T-helper 2 cell treated with Interferon-gamma antibody and Interleukin-4, amounts not matched to agents 5 μg/mL and 100 μg/mL, for 36 hours (primary cell): Measurements from ENCODE around the gene TIPRL.
"Not testable (repeated sequence)": the region's sequence is repeated elsewhere in the genome, so short reads cannot be mapped to it uniquely, and the experiment has no call there.

Experiments used
- DNase-seq: peaks from one replicate; pipeline ENCODE4 v3.0.0; 2021; ENCODE audit warnings: low spot score
- H3K27ac Mint-ChIP-seq: one replicate; pipeline ENCODE4 v1.8.0; 2021; ENCODE audit warnings: mild to moderate bottlenecking, mixed read lengths
- H3K27me3 Mint-ChIP-seq: one replicate; pipeline ENCODE4 v1.8.0; 2021; ENCODE audit warnings: low read depth, mixed read lengths
- H3K36me3 Mint-ChIP-seq: one replicate; pipeline ENCODE4 v1.8.0; 2021; ENCODE audit warnings: low read depth, mixed read lengths
- H3K4me1 Mint-ChIP-seq: one replicate; pipeline ENCODE4 v1.8.0; 2021; ENCODE audit warnings: low read depth, mixed read lengths
- H3K4me3 Mint-ChIP-seq: one replicate; pipeline ENCODE4 v1.8.0; 2022; ENCODE audit warnings: mild to moderate bottlenecking, moderate library complexity, mixed read lengths
- H3K9me3 Mint-ChIP-seq: one replicate; pipeline ENCODE4 v1.8.0; 2021; ENCODE audit warnings: mixed read lengths

Gene TIPRL

GRCh38 chr1:168146160-168146539, 32.6 kb upstream of the TIPRL start:
- Mint-ChIP-seq H3K36me3 (no peaks in the 10 kb centered on the region), H3K4me1 (peaks cover 10% of the 10 kb centered on the region), H3K27me3 (peaks cover 10% of the 10 kb centered on the region), H3K9me3 (no peaks in the 10 kb centered on the region), H3K4me3 (no peak overlapping the region), H3K27ac (no peak overlapping the region)
- no peak for DNase-seq

GRCh38 chr1:168146626-168147025, 32.1 kb upstream of the TIPRL start:
- H3K27me3 Mint-ChIP-seq: peaks cover 9% of the 10 kb centered on the region
- peaks cover 10% of the 10 kb centered on the region for H3K4me1 Mint-ChIP-seq
- DNase-seq: no peak
- no peak overlapping the region for H3K4me3 Mint-ChIP-seq
- H3K9me3 Mint-ChIP-seq: no peaks in the 10 kb centered on the region
- H3K27ac Mint-ChIP-seq: no peak overlapping the region
- H3K36me3 Mint-ChIP-seq: no peaks in the 10 kb centered on the region

GRCh38 chr1:168148916-168149315, 29.8 kb upstream of the TIPRL start:
- Mint-ChIP-seq H3K36me3 (no peaks in the 10 kb centered on the region), H3K27ac (peak overlapping the region; percentile 5), H3K4me3 (peak overlapping the region; percentile 34), H3K4me1 (peaks cover 10% of the 10 kb centered on the region), H3K27me3 (peaks cover 2% of the 10 kb centered on the region), H3K9me3 (no peaks in the 10 kb centered on the region)
- no peak for DNase-seq

GRCh38 chr1:168150283-168150682, 28.5 kb upstream of the TIPRL start:
- peaks cover 12% of the 10 kb centered on the region for H3K4me1 Mint-ChIP-seq
- H3K27ac Mint-ChIP-seq: no peak overlapping the region
- DNase-seq: no peak
- no peak overlapping the region for H3K4me3 Mint-ChIP-seq
- H3K27me3 Mint-ChIP-seq: no peaks in the 10 kb centered on the region
- no peaks in the 10 kb centered on the region for H3K36me3 Mint-ChIP-seq
- H3K9me3 Mint-ChIP-seq: no peaks in the 10 kb centered on the region

- H3K4me1 Mint-ChIP-seq: peaks cover 8% of the 10 kb centered on the region
- DNase-seq: no peak
- H3K27me3 Mint-ChIP-seq: peaks cover 12% of the 10 kb centered on the region
- H3K9me3 Mint-ChIP-seq: no peaks in the 10 kb centered on the region
- H3K36me3 Mint-ChIP-seq: no peaks in the 10 kb centered on the region
- H3K4me3 Mint-ChIP-seq: no peak overlapping the region
- H3K27ac Mint-ChIP-seq: no peak overlapping the region
These were observed 26.8 kb upstream of the TIPRL start for GRCh38 chr1:168151935-168152334.

GRCh38 chr1:168154707-168155106, 24.1 kb upstream of the TIPRL start:
- H3K36me3 Mint-ChIP-seq, H3K27ac Mint-ChIP-seq, DNase-seq, H3K4me1 Mint-ChIP-seq, H3K4me3 Mint-ChIP-seq: not testable (repeated sequence)
- peaks cover 19% of the 10 kb centered on the region for H3K27me3 Mint-ChIP-seq
- H3K9me3 Mint-ChIP-seq: peaks cover 19% of the 10 kb centered on the region

GRCh38 chr1:168155910-168156309, 22.9 kb upstream of the TIPRL start:
- DNase-seq: no peak
- peaks cover 31% of the 10 kb centered on the region for H3K9me3 Mint-ChIP-seq
- H3K4me3 Mint-ChIP-seq: no peak overlapping the region
- no peak overlapping the region for H3K27ac Mint-ChIP-seq
- peaks cover 26% of the 10 kb centered on the region for H3K27me3 Mint-ChIP-seq
- peaks cover 2% of the 10 kb centered on the region for H3K4me1 Mint-ChIP-seq
- H3K36me3 Mint-ChIP-seq: peaks cover 2% of the 10 kb centered on the region

- H3K36me3 Mint-ChIP-seq: peaks cover 2% of the 10 kb centered on the region
- peaks cover 2% of the 10 kb centered on the region for H3K4me1 Mint-ChIP-seq
- H3K4me3 Mint-ChIP-seq: no peak overlapping the region
- peaks cover 32% of the 10 kb centered on the region for H3K9me3 Mint-ChIP-seq
- no peak overlapping the region for H3K27ac Mint-ChIP-seq
- DNase-seq: no peak
- H3K27me3 Mint-ChIP-seq: peaks cover 28% of the 10 kb centered on the region
These were observed 21.1 kb upstream of the TIPRL start for GRCh38 chr1:168157638-168158037.

GRCh38 chr1:168159251-168159650, 19.5 kb upstream of the TIPRL start:
- Mint-ChIP-seq H3K9me3 (peaks cover 32% of the 10 kb centered on the region), H3K27me3 (peaks cover 28% of the 10 kb centered on the region), H3K4me3 (no peak overlapping the region), H3K4me1 (peaks cover 2% of the 10 kb centered on the region), H3K36me3 (peaks cover 2% of the 10 kb centered on the region), H3K27ac (no peak overlapping the region)
- no peak for DNase-seq

- no peak overlapping the region for H3K4me3 Mint-ChIP-seq
- no peaks in the 10 kb centered on the region for H3K4me1 Mint-ChIP-seq
- H3K27me3 Mint-ChIP-seq: peaks cover 28% of the 10 kb centered on the region
- DNase-seq: no peak
- no peak overlapping the region for H3K27ac Mint-ChIP-seq
- H3K36me3 Mint-ChIP-seq: peaks cover 2% of the 10 kb centered on the region
- H3K9me3 Mint-ChIP-seq: peaks cover 32% of the 10 kb centered on the region
These were observed 18.8 kb upstream of the TIPRL start for GRCh38 chr1:168159979-168160378.

- peaks cover 20% of the 10 kb centered on the region for H3K27me3 Mint-ChIP-seq
- no peak overlapping the region for H3K27ac Mint-ChIP-seq
- H3K9me3 Mint-ChIP-seq: peaks cover 32% of the 10 kb centered on the region
- H3K4me1 Mint-ChIP-seq: no peaks in the 10 kb centered on the region
- no peak overlapping the region for H3K4me3 Mint-ChIP-seq
- no peak for DNase-seq
- peaks cover 2% of the 10 kb centered on the region for H3K36me3 Mint-ChIP-seq
These were observed 17.3 kb upstream of the TIPRL start for GRCh38 chr1:168161459-168161858.

GRCh38 chr1:168163670-168164069, 15.1 kb upstream of the TIPRL start:
- H3K27me3 Mint-ChIP-seq: peaks cover 9% of the 10 kb centered on the region
- peaks cover 18% of the 10 kb centered on the region for H3K9me3 Mint-ChIP-seq
- no peak for DNase-seq
- H3K4me3 Mint-ChIP-seq: no peak overlapping the region
- H3K4me1 Mint-ChIP-seq: no peaks in the 10 kb centered on the region
- peaks cover 2% of the 10 kb centered on the region for H3K36me3 Mint-ChIP-seq
- no peak overlapping the region for H3K27ac Mint-ChIP-seq

- H3K4me1 Mint-ChIP-seq: no peaks in the 10 kb centered on the region
- H3K4me3 Mint-ChIP-seq: no peak overlapping the region
- no peak for DNase-seq
- no peak overlapping the region for H3K27ac Mint-ChIP-seq
- H3K27me3 Mint-ChIP-seq: peaks cover 9% of the 10 kb centered on the region
- peaks cover 12% of the 10 kb centered on the region for H3K9me3 Mint-ChIP-seq
- no peaks in the 10 kb centered on the region for H3K36me3 Mint-ChIP-seq
These were observed 14.0 kb upstream of the TIPRL start for GRCh38 chr1:168164771-168165170.

- Mint-ChIP-seq H3K4me1 (no peaks in the 10 kb centered on the region), H3K27ac (no peak overlapping the region), H3K27me3 (no peaks in the 10 kb centered on the region), H3K36me3 (no peaks in the 10 kb centered on the region), H3K9me3 (no peaks in the 10 kb centered on the region), H3K4me3 (no peak overlapping the region)
- DNase-seq: no peak
These were observed 11.0 kb upstream of the TIPRL start for GRCh38 chr1:168167806-168168205.
